Effector memory CD8-positive, alpha-beta T cell (primary cell): Measurements from ENCODE around the gene ERC1.
A peak's percentile ranks its signal among the peaks of the same experiment; 100 is the strongest.

ENCODE experiments used
- ATAC-seq: fragments of 150-1000 bp; cut with Tn5 transposase; replicated peaks from 2 replicates; pipeline ENCODE4 v1.10.0; 2021; ENCODE audit warnings: mild to moderate bottlenecking, moderate library complexity
- DNase-seq, 3 experiments: peaks; one replicate each; pipeline ENCODE4 v3.0.0; 2021
- H3K27ac Mint-ChIP-seq, 2 donors: one replicate each; pipeline ENCODE4 v1.8.0; 2022; ENCODE audit warnings: mild to moderate bottlenecking in 2 of 2, mixed read lengths in 2 of 2, moderate library complexity in 2 of 2
- H3K27me3 Mint-ChIP-seq, 2 donors: one replicate each; pipeline ENCODE4 v1.8.0; 2022; ENCODE audit warnings: mixed read lengths in 2 of 2
- H3K36me3 Mint-ChIP-seq: one replicate; pipeline ENCODE4 v1.8.0; 2022; ENCODE audit warnings: mild to moderate bottlenecking, moderate library complexity, mixed read lengths; ENCODE audit not compliant: insufficient read depth
- H3K4me1 Mint-ChIP-seq, 2 donors: one replicate each; pipeline ENCODE4 v1.8.0; 2022; ENCODE audit warnings: low read depth in 2 of 2, mixed read lengths in 2 of 2
- H3K4me3 Mint-ChIP-seq, 2 donors: one replicate each; pipeline ENCODE4 v1.8.0; 2022; ENCODE audit warnings: mild to moderate bottlenecking in 2 of 2, mixed read lengths in 2 of 2, moderate library complexity in 2 of 2
- H3K9me3 Mint-ChIP-seq, 2 donors: one replicate each; pipeline ENCODE4 v1.8.0; 2022; ENCODE audit warnings: mixed read lengths in 2 of 2

ERC1 gene

DNA sequence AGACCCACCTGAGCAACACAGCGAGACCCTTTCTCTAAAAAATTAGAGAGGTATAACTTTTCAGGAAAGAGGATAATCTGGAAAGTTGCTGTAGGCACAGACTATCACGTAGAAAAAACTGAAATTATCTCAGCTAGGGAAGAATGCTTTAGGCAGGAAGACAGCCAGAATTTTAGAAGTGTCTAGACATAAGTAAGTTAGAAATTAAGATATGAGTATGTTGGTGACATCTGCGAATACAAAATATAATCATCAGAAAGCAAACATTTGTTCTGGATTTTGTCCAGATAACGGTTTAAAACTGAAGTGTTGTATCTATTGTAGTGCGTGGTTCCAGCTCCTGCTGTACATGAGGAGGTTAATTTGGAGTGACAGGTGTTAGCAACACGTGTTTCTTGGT is 480.2 kb downstream of the ERC1 start:
- DNase-seq (no peak), ATAC-seq (no peak)
- H3K4me1 Mint-ChIP-seq = peaks cover 5 to 6% of the 10 kb centered on the region in 2 donors
- no peak overlapping the region for H3K4me3 Mint-ChIP-seq
- H3K27me3 Mint-ChIP-seq = no peaks in the 10 kb centered on the region
- H3K9me3 Mint-ChIP-seq = no peaks in the 10 kb centered on the region
- H3K27ac Mint-ChIP-seq = peak overlapping the region; percentile 18 to 52
- no peaks in the 10 kb centered on the region for H3K36me3 Mint-ChIP-seq

DNA sequence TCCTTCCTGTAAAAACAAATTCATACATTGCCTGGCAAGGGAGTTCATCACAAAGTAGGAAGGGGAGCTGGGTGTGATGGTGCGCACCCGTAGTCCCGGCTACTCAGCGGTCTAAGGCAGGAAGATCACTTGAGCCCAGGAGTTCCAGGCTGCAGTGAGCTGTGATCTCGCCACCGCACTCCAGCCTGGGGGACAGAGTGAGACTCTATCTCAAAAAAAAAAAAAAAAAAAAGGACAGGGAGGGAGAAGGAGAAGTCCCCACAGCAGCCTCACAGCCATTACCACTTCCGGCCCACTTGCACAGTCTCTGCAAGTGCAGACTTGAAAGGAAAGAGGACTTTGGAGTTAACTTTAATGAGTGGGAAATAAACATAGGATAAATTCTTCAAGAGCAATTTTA is 482.4 kb downstream of the ERC1 start:
- H3K9me3 Mint-ChIP-seq = no peaks in the 10 kb centered on the region
- no peaks in the 10 kb centered on the region for H3K36me3 Mint-ChIP-seq
- no peak overlapping the region for H3K4me3 Mint-ChIP-seq
- no peaks in the 10 kb centered on the region for H3K27me3 Mint-ChIP-seq
- DNase-seq = peak in 2 of 3 experiments; percentile 9 to 11
- H3K4me1 Mint-ChIP-seq = peaks cover 5 to 6% of the 10 kb centered on the region in 2 donors
- peak; percentile 85 for ATAC-seq
- no peak overlapping the region for H3K27ac Mint-ChIP-seq

DNA sequence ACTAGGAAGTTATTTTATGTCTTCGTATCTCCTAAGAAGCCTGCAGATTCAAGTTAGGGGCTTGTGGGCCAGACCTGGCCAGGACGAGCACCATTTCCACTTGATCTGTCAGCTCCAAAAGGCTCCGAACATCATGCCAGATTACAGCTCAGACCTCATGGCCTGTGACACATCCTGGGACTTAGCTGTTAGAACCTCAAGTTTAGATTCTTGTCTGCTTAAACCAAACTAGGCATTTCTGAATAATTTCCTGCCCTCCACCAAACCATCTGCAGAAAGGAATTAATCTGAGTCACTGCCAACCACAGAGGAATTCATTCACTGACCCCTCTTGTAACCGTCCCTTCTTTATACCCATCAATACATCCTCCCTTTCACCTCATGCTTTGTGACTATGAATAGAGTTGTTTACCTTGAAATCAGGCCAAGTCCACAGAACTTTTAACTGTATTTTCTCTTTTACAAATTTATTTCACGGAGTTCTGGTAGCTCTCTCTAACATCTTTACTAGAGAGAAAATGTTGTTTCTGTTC is 483.1 kb downstream of the ERC1 start:
- peaks cover 5 to 6% of the 10 kb centered on the region in 2 donors for H3K4me1 Mint-ChIP-seq
- peak; percentile 55 for ATAC-seq
- H3K27ac Mint-ChIP-seq = no peak overlapping the region
- peaks cover 2% of the 10 kb centered on the region for H3K36me3 Mint-ChIP-seq
- no peaks in the 10 kb centered on the region for H3K27me3 Mint-ChIP-seq
- H3K4me3 Mint-ChIP-seq = no peak overlapping the region
- no peak for DNase-seq
- H3K9me3 Mint-ChIP-seq = no peaks in the 10 kb centered on the region

DNA sequence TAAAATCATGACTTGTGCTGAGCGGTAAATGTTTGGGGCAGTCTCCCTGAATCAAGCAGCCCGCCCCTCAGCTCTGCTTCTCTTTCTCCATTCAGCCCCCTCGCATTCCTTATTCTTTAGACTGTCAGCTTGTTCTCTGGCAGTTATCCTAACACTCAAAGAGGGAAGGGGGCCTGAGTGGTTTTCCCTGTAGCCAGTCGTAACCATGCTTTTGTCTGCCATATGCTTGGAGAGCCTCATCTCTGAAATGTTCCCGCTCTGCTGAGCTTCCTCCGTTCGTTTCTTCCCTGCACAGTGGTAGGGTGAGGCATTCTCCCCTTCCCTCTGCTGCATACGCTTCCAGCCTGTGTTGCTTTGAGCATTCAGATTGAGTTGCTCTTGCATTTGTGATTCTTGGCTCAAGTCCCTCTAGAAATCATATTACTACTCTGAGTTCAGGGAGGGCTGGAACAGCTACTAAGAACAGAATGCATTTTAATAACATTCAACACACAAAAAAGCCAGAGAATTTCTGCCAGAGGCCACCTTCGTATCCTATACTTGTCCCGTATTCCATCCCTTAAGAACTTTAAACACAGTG is 483.6 kb downstream of the ERC1 start:
- H3K27me3 Mint-ChIP-seq = no peaks in the 10 kb centered on the region
- peaks cover 6% of the 10 kb centered on the region for H3K36me3 Mint-ChIP-seq
- ATAC-seq (no peak), DNase-seq (no peak)
- no peak overlapping the region for H3K4me3 Mint-ChIP-seq
- H3K27ac Mint-ChIP-seq = no peak overlapping the region
- H3K9me3 Mint-ChIP-seq = no peaks in the 10 kb centered on the region
- H3K4me1 Mint-ChIP-seq = peaks cover 5 to 6% of the 10 kb centered on the region in 2 donors

DNA sequence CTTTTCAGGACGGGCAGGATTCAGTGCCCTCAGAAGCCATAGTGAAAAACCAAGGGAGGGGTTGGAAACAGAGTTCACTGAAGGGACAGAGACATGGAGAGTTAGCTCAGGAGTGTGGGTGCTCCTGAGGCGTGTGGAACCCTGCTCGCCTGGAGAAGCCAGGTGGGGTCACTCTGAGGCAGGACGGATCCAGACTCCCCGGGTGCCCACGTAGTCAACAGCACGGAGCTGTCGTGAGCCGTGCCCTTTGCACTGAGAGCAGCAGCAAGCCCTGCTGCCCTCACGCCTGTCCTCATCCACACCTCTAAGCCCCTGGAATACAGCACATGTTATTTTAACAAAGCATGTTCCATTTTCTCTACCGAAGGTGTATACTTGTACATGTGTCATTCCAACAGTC is 488.6 kb downstream of the ERC1 start:
- Mint-ChIP-seq H3K27me3 (no peaks in the 10 kb centered on the region), H3K4me1 (no peaks in the 10 kb centered on the region), H3K27ac (no peak overlapping the region), H3K4me3 (no peak overlapping the region), H3K9me3 (no peaks in the 10 kb centered on the region), H3K36me3 (peaks cover 6% of the 10 kb centered on the region)
- ATAC-seq = no peak
- no peak for DNase-seq

DNA sequence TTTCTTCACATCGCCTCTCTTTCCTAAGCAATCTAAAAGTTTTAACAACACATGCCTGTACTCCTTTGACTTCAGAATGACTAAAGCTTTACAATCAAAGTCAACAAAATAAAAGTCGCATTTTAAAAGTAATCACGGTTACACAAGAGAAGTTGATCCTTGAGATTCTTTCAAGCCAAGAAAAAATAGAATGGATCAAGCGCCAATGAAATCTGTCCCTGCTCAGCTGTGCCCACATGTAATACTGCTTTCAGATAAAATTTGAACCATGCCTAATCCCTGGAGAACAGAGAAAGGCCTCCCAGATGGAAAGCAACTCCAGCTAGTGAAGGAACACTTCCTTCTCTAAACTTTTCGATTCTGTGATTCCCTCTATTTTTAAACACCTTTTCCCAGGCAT is 490.3 kb downstream of the ERC1 start:
- ATAC-seq (no peak), DNase-seq (no peak)
- Mint-ChIP-seq H3K36me3 (peaks cover 6% of the 10 kb centered on the region), H3K27ac (no peak overlapping the region), H3K9me3 (no peaks in the 10 kb centered on the region), H3K4me3 (no peak overlapping the region), H3K27me3 (no peaks in the 10 kb centered on the region), H3K4me1 (no peaks in the 10 kb centered on the region)

DNA sequence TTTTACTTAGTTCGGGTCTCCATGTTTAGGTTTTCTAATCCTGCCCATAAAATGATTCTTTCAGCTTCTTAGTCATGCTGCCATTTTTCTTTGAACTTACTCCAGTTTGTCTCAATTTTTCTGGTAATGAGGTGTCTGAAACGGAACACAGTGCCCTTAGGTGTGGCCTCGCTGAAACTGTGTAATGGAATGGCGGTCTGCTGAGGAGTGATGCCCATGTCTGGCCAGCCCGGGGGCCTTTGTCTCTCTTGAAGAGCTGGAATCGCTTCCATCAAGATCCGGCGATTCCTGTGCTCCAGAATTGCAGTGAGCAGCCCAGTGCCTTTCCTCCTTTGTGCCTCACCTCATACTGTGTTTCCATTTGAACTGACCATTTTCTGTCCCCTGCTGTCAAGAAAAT is 490.9 kb downstream of the ERC1 start:
- H3K27ac Mint-ChIP-seq = no peak overlapping the region
- peaks cover 6% of the 10 kb centered on the region for H3K36me3 Mint-ChIP-seq
- no peaks in the 10 kb centered on the region for H3K27me3 Mint-ChIP-seq
- DNase-seq = no peak
- no peak for ATAC-seq
- no peaks in the 10 kb centered on the region for H3K9me3 Mint-ChIP-seq
- no peaks in the 10 kb centered on the region for H3K4me1 Mint-ChIP-seq
- no peak overlapping the region for H3K4me3 Mint-ChIP-seq

- H3K9me3 Mint-ChIP-seq = no peaks in the 10 kb centered on the region
- DNase-seq = no peak
These were observed 497.9 kb downstream of the ERC1 start for GRCh38 chr12:1488908-1489381.

GRCh38 chr12:1491983-1492697 is 501.1 kb downstream of the ERC1 start:
- Mint-ChIP-seq H3K27ac (no peak overlapping the region), H3K27me3 (no peaks in the 10 kb centered on the region), H3K36me3 (peaks cover 6% of the 10 kb centered on the region), H3K4me3 (no peak overlapping the region), H3K9me3 (no peaks in the 10 kb centered on the region), H3K4me1 (peaks cover 11% of the 10 kb centered on the region in 2 donors)
- ATAC-seq (no peak), DNase-seq (no peak)

More at GRCh38 chr12:1488908-1489381, 497.9 kb downstream of the ERC1 start:
- Mint-ChIP-seq H3K27me3 (no peaks in the 10 kb centered on the region), H3K36me3 (peaks cover 5% of the 10 kb centered on the region), H3K4me3 (peak overlapping the region; percentile 2 to 71), H3K27ac (peak overlapping the region; percentile 24 to 87), H3K4me1 (peaks cover 11% of the 10 kb centered on the region in 2 donors)
- no peak for ATAC-seq

DNA sequence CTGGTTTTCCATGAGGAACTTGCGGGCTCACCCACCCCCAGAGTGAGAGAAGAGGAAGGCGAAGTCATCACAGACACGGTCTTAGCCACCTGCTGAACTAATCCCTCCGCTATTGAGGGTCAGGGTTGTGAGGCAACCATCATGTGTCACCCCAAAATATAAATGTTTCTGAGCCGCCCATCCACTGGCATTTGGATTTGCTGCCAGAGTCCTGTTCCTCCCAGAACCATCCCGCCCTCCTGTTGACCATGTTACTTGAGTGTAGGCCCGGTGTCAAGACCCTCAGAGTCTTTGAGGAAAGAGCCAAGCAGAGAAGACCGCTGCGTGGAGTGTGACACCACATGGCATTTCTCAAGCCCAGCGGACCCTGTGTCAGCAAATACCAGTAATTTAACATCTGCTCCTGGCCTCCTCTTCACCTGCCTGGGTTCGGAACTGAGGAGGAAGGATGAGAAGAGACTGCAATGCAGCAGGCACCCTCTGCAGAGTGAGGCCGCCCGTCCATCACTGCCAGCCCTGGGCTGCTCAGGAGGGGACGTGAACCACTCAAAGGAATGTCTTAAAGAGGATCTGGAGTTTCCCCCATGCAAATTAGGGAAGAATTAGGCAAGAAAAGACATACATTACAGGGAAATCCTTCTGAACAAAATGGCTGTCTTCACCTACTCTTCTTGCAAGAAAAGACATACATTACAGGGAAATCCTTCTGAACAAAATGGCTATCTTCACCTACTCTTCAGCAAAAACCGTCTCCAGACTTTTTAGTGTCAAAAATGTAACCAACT is 502.9 kb downstream of the ERC1 start:
- no peaks in the 10 kb centered on the region for H3K27me3 Mint-ChIP-seq
- ATAC-seq = no peak

DNA sequence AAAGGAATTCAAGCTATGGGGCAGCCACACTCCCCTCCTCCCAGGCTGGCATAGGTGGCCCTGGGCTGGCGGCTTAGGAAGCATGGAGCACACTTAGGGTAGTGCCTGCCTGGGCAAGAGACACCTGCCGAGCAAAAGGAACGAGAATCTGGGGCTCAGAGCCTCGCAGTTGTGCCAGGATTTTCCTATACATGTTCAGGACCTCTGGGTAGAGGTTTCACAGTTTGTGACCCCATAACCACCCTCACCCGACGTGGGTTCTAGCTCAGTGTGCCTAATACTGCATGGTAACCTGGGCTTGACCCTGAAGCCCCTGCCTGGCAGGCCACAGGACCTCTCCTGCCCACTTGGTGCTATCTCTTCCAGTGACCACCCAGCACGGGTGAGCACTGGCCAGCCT is 503.8 kb downstream of the ERC1 start:
- ATAC-seq = no peak
- Mint-ChIP-seq H3K9me3 (no peaks in the 10 kb centered on the region), H3K27ac (no peak overlapping the region), H3K36me3 (peaks cover 10% of the 10 kb centered on the region), H3K4me3 (no peak overlapping the region), H3K27me3 (peaks cover 0 to 7% of the 10 kb centered on the region in 2 donors), H3K4me1 (no peaks in the 10 kb centered on the region)
- no peak for DNase-seq

More for the DNA sequence above, 502.9 kb downstream of the ERC1 start:
- Mint-ChIP-seq H3K36me3 (peaks cover 13% of the 10 kb centered on the region), H3K4me1 (peaks cover 3 to 4% of the 10 kb centered on the region in 2 donors), H3K4me3 (no peak overlapping the region), H3K9me3 (no peaks in the 10 kb centered on the region), H3K27ac (no peak overlapping the region)
- DNase-seq = no peak

DNA sequence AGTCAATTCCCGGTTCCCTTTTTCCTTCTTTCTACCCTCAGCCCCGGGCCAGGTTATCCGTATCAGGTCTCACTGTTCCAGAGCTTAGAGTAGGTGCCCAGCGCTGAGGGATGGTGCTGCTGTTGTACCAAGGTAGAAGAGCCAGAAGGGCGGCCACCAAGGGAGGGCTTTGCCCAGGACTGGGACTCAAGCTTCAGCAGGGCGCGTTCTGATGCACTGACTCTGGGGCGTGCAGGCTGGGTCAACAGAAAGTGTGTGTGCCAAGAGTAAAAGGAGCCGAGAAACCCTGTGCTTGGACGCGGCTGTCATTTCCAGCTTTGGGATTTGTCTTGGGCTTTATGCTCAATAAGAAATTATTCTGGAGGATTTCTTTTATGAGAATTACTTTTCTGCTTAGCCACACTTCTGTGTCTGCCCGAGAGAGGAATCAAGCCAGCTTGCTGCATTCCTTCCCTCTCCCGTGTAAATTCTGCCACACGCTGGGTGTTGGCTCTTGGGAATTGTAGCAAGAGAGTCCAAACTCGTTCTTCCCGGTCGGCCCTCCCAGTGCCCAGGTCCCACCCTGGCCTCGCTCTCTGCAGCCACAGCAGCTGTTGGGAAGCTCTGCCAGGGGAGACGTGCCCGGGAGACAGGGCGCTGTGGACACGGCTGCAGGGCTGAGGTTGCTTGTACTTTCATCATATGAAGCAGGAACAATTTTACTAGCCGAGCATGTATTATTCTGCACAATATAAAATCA is 505.3 kb downstream of the ERC1 start:
- H3K36me3 Mint-ChIP-seq = peaks cover 8% of the 10 kb centered on the region
- DNase-seq (no peak), ATAC-seq (no peak)
- H3K4me1 Mint-ChIP-seq = no peaks in the 10 kb centered on the region
- H3K4me3 Mint-ChIP-seq = no peak overlapping the region
- H3K27ac Mint-ChIP-seq = no peak overlapping the region
- peaks cover 0 to 21% of the 10 kb centered on the region in 2 donors for H3K27me3 Mint-ChIP-seq
- no peaks in the 10 kb centered on the region for H3K9me3 Mint-ChIP-seq

DNA sequence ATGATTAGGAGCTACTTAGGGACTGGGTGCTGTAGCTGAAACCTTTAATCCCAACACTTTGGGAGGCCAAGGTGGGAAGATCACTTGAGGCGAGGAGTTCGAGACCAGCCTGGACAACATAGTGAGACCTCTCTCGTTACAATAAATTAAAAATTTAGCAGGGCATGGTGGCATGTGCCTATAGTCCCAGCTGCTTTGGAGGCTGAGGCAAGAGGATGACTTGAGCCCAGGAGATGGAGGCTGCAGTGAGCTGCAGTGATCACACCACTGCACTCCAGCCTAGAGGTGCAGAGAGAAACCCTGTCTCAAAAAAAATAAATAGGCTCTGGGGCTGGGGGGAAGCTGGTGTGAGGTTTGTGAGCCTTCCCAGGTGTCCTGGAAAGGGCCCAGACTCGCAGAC is 506.1 kb downstream of the ERC1 start:
- H3K27me3 Mint-ChIP-seq = peaks cover 2 to 30% of the 10 kb centered on the region in 2 donors
- no peak overlapping the region for H3K4me3 Mint-ChIP-seq
- no peaks in the 10 kb centered on the region for H3K9me3 Mint-ChIP-seq
- DNase-seq = no peak
- no peaks in the 10 kb centered on the region for H3K4me1 Mint-ChIP-seq
- peaks cover 8% of the 10 kb centered on the region for H3K36me3 Mint-ChIP-seq
- H3K27ac Mint-ChIP-seq = no peak overlapping the region
- no peak for ATAC-seq
